ENCODE data around the gene METTL27.

METTL27 gene

DNA sequence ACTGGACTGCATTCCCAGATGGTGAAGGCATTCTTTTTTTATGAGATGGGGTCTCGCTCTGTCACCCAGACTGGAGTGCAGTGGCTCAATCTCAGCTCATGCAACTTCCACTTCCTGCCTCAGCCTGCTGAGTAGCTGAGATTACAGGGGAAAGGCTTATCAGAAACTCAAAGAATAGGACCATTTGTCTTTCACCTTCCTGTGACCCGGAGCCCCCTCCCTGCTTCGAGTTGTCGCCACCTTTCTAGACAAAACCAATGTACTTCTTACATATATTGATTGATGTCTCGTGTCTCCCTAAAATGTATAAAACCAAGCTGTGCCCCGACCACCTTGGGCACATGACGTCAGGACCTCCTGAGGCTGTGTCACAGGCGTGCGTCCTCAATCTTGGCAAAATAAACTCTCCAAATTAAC lies 1.8 kb upstream of the METTL27 start:
- Histone ChIP-seq H3K4ac (ENCODE audit: low read depth in 1 of 2, low read length in 2 of 2) (no peak overlapping the region), H3K4me3 (ENCODE audit: insufficient read depth in 1 of 2, low read depth in 1 of 2, low read length in 2 of 2) (no peak overlapping the region), H2BK15ac (ENCODE audit: low read depth, poor library complexity, severe bottlenecking) (no peak overlapping the region), H2BK5ac (ENCODE audit: low read depth, low read length, poor library complexity, severe bottlenecking) (no peak overlapping the region), H2BK12ac (ENCODE audit: low read length in 2 of 2) (no peak overlapping the region), H3K4me2 (ENCODE audit: low read length, poor library complexity, severe bottlenecking) (no peak overlapping the region), H3K36me3 (ENCODE audit: control insufficient read depth in 1 of 2, insufficient read depth in 2 of 2, low read depth in 1 of 2, low read length in 2 of 2) (peaks cover 0 to 11% of the 10 kb centered on the region in 2 experiments), H3K4me1 (ENCODE audit: control insufficient read depth, insufficient read depth, low read depth, low read length) (peaks cover 20% of the 10 kb centered on the region), H3K23ac (ENCODE audit: low read length in 2 of 2) (no peak overlapping the region), H3K14ac (ENCODE audit: low read length in 2 of 2) (no peak overlapping the region), H3K27me3 (ENCODE audit: control insufficient read depth in 1 of 2, insufficient read depth in 1 of 2, low read length in 2 of 2) (no peaks in the 10 kb centered on the region), H4K91ac (ENCODE audit: low read length) (no peak overlapping the region), H3K18ac (ENCODE audit: low read depth in 1 of 2, low read length in 2 of 2) (no peak overlapping the region), H2AK5ac (ENCODE audit: low read length, severe bottlenecking) (no peak overlapping the region), H2AFZ (ENCODE audit: low read depth, low read length) (no peak overlapping the region), H3K79me1 (replicated peaks; ENCODE audit: low read length, poor library complexity, severe bottlenecking) (peaks cover 8% of the 10 kb centered on the region), H3K9me3 (ENCODE audit: control insufficient read depth, low read length) (no peaks in the 10 kb centered on the region), H3K9ac (ENCODE audit: low read length) (peak overlapping the region; percentile 68), H3K27ac (ENCODE audit: low read length, poor library complexity, severe bottlenecking) (no peak overlapping the region), H4K8ac (ENCODE audit: low read length) (no peak overlapping the region), H2BK120ac (ENCODE audit: low read depth, low read length) (no peak overlapping the region)
- no peak for DNase-seq
- WGBS, result 53% methylated on average over 9 of the region's 9 CpGs

DNA sequence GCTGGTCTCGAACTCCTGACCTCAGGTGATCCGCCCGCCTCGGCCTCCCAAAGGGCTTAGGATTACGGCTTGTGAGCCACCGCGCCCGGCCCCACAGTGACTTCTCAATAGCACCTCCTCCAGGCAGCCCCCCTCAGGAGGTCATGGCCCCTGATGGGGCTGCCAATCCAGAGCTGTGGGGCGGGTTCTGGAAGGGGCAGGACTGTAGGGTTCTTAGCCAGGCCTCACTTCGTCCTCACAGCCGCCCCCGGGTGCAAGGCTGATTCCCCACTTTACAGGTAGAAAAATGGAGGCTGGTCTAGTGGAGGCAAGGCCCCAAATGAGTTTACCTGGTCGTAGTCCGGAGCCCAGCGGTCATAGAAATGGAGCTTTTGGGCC lies 638 bp downstream of the METTL27 start:
- Histone ChIP-seq H3K4ac (ENCODE audit: low read depth in 1 of 2, low read length in 2 of 2) (peak overlapping the region in 1 of 2 experiments; percentile 51), H2BK5ac (ENCODE audit: low read depth, low read length, poor library complexity, severe bottlenecking) (peak overlapping the region; percentile 35), H2AK5ac (ENCODE audit: low read length, severe bottlenecking) (peak overlapping the region; percentile 85), H3K36me3 (ENCODE audit: control insufficient read depth in 1 of 2, insufficient read depth in 2 of 2, low read depth in 1 of 2, low read length in 2 of 2) (peaks cover 0 to 11% of the 10 kb centered on the region in 2 experiments), H2BK15ac (ENCODE audit: low read depth, poor library complexity, severe bottlenecking) (no peak overlapping the region), H2BK120ac (ENCODE audit: low read depth, low read length) (no peak overlapping the region), H3K79me1 (replicated peaks; ENCODE audit: low read length, poor library complexity, severe bottlenecking) (peaks cover 8% of the 10 kb centered on the region), H4K8ac (ENCODE audit: low read length) (peak overlapping the region; percentile 98), H3K9me3 (ENCODE audit: control insufficient read depth, low read length) (no peaks in the 10 kb centered on the region), H3K4me2 (ENCODE audit: low read length, poor library complexity, severe bottlenecking) (peak overlapping the region; percentile 69), H3K9ac (ENCODE audit: low read length) (peak overlapping the region; percentile 91), H3K27ac (ENCODE audit: low read length, poor library complexity, severe bottlenecking) (no peak overlapping the region), H4K91ac (ENCODE audit: low read length) (no peak overlapping the region), H2BK12ac (ENCODE audit: low read length in 2 of 2) (no peak overlapping the region), H3K4me1 (ENCODE audit: control insufficient read depth, insufficient read depth, low read depth, low read length) (peaks cover 16% of the 10 kb centered on the region), H3K23ac (ENCODE audit: low read length in 2 of 2) (no peak overlapping the region), H3K27me3 (ENCODE audit: control insufficient read depth in 1 of 2, insufficient read depth in 1 of 2, low read length in 2 of 2) (no peaks in the 10 kb centered on the region), H3K18ac (ENCODE audit: low read depth in 1 of 2, low read length in 2 of 2) (peak overlapping the region; percentile 13 to 58), H3K4me3 (ENCODE audit: insufficient read depth in 1 of 2, low read depth in 1 of 2, low read length in 2 of 2) (peak overlapping the region; percentile 67 to 81), H2AFZ (ENCODE audit: low read depth, low read length) (no peak overlapping the region), H3K14ac (ENCODE audit: low read length in 2 of 2) (no peak overlapping the region)
- DNase-seq, result no peak
- 73% methylated on average over 15 of the region's 15 CpGs for WGBS

DNA sequence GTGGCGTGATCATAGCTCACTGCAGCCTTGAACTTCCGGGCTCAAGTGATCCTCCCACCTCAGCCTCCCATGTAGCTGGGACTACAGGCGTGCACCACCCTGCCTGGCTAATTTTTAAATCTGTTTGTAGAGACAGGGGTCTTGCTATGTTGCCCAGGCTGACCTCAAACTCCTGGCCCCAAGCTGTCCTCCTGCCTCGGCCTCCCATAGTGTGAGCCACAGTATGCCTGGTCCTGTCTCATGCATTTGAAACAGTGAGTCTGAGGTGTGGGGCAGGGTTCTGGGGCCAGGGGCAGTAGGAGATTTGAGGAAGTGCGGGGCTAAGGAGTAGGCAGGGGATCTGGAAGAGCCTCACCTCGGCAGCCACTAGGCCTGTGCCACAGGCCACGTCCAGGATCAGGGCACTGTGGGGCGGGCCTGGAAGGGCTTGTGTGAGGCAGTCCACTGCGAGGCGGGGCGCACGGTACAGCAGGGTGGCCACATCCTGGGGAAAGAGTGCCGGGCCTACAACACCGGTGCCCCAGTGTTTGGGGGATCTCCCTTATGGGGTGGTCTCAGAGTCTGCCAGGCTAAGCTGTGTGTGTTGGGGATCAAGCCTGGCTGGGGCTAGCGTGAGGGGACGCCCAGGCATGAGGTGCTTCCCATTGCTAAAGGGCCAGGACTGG lies 1.5 kb downstream of the METTL27 start:
- peak overlapping the region in 1 of 2 experiments; percentile 23 for H2BK12ac ChIP-seq (ENCODE audit: low read length in 2 of 2)
- no peak overlapping the region for H2BK15ac ChIP-seq (ENCODE audit: low read depth, poor library complexity, severe bottlenecking)
- DNase-seq, result no peak
- H2AFZ ChIP-seq (ENCODE audit: low read depth, low read length), result no peak overlapping the region
- no peak overlapping the region for H3K4ac ChIP-seq (ENCODE audit: low read depth in 1 of 2, low read length in 2 of 2)
- peaks cover 8% of the 10 kb centered on the region for H3K79me1 ChIP-seq (replicated peaks; ENCODE audit: low read length, poor library complexity, severe bottlenecking)
- peak overlapping the region; percentile 59 for H4K8ac ChIP-seq (ENCODE audit: low read length)
- no peaks in the 10 kb centered on the region for H3K27me3 ChIP-seq (ENCODE audit: control insufficient read depth in 1 of 2, insufficient read depth in 1 of 2, low read length in 2 of 2)
- no peak overlapping the region for H3K4me2 ChIP-seq (ENCODE audit: low read length, poor library complexity, severe bottlenecking)
- no peak overlapping the region for H3K27ac ChIP-seq (ENCODE audit: low read length, poor library complexity, severe bottlenecking)
- peaks cover 0 to 11% of the 10 kb centered on the region in 2 experiments for H3K36me3 ChIP-seq (ENCODE audit: control insufficient read depth in 1 of 2, insufficient read depth in 2 of 2, low read depth in 1 of 2, low read length in 2 of 2)
- peaks cover 16% of the 10 kb centered on the region for H3K4me1 ChIP-seq (ENCODE audit: control insufficient read depth, insufficient read depth, low read depth, low read length)
- no peak overlapping the region for H3K14ac ChIP-seq (ENCODE audit: low read length in 2 of 2)
- WGBS, result 97% methylated on average over 16 of the region's 16 CpGs
- H2AK5ac ChIP-seq (ENCODE audit: low read length, severe bottlenecking), result peak overlapping the region; percentile 6
- H3K23ac ChIP-seq (ENCODE audit: low read length in 2 of 2), result no peak overlapping the region
- no peak overlapping the region for H3K18ac ChIP-seq (ENCODE audit: low read depth in 1 of 2, low read length in 2 of 2)
- H3K9ac ChIP-seq (ENCODE audit: low read length), result peak overlapping the region; percentile 91
- no peak overlapping the region for H2BK120ac ChIP-seq (ENCODE audit: low read depth, low read length)
- no peak overlapping the region for H4K91ac ChIP-seq (ENCODE audit: low read length)
- H2BK5ac ChIP-seq (ENCODE audit: low read depth, low read length, poor library complexity, severe bottlenecking), result no peak overlapping the region
- peak overlapping the region in 1 of 2 experiments; percentile 81 for H3K4me3 ChIP-seq (ENCODE audit: insufficient read depth in 1 of 2, low read depth in 1 of 2, low read length in 2 of 2)
- no peaks in the 10 kb centered on the region for H3K9me3 ChIP-seq (ENCODE audit: control insufficient read depth, low read length)

DNA sequence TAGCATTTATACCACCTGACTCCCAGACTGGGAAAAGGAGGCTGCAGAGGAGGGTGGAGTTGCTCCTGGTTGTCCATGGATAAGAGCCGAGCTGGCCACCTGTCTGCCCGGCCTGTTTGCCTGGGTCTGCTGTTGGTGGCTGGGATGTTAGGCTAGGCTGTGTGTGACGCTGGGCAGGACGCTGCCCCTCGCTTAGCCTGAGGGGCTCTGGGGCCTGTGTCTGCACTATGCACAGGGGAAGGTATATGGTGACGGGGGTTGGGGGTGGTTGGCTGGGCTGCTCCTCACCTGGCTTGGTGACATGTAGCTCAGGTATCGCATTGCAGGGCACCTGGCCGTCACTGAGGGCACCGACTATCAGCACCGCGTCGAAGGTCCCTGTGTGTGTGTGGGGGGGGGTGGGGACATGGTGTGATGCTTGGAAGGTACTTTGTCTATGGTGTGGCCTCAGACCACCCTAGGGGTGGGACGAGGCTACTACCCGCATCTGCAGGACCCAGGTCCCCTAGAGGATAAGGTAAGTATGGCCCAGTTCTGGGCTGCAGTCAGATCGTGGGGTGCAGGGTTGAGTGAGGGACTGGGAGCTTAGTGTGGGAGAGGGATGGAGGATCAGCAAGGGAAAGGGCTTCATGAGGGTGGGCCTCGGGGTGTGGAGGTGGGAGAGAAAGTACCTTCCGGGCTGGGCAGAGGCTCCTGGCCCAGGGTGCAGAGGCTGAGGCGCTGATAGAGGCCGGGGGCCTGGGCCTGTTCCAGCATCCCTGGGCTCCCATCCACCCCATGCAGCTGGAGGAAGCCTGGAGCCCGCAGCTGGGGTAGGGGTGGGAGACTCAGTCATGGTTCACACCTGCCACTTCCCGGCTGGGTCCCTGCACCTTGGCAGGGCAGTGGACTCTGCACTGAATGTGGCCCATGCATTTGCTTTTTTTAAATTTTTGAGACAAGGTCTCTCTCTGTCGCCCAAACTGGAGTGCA lies 2.3 kb downstream of the METTL27 start:
- Histone ChIP-seq H3K14ac (ENCODE audit: low read length in 2 of 2) (no peak overlapping the region), H2BK12ac (ENCODE audit: low read length in 2 of 2) (no peak overlapping the region), H3K4me3 (ENCODE audit: insufficient read depth in 1 of 2, low read depth in 1 of 2, low read length in 2 of 2) (no peak overlapping the region), H3K27ac (ENCODE audit: low read length, poor library complexity, severe bottlenecking) (no peak overlapping the region), H3K4ac (ENCODE audit: low read depth in 1 of 2, low read length in 2 of 2) (no peak overlapping the region), H3K18ac (ENCODE audit: low read depth in 1 of 2, low read length in 2 of 2) (no peak overlapping the region), H3K36me3 (ENCODE audit: control insufficient read depth in 1 of 2, insufficient read depth in 2 of 2, low read depth in 1 of 2, low read length in 2 of 2) (peaks cover 0 to 11% of the 10 kb centered on the region in 2 experiments), H3K9ac (ENCODE audit: low read length) (no peak overlapping the region), H3K9me3 (ENCODE audit: control insufficient read depth, low read length) (no peaks in the 10 kb centered on the region), H3K79me1 (replicated peaks; ENCODE audit: low read length, poor library complexity, severe bottlenecking) (peaks cover 8% of the 10 kb centered on the region), H3K4me2 (ENCODE audit: low read length, poor library complexity, severe bottlenecking) (no peak overlapping the region), H3K4me1 (ENCODE audit: control insufficient read depth, insufficient read depth, low read depth, low read length) (peaks cover 16% of the 10 kb centered on the region), H2AFZ (ENCODE audit: low read depth, low read length) (no peak overlapping the region), H3K23ac (ENCODE audit: low read length in 2 of 2) (no peak overlapping the region), H4K91ac (ENCODE audit: low read length) (no peak overlapping the region), H2BK120ac (ENCODE audit: low read depth, low read length) (no peak overlapping the region), H2AK5ac (ENCODE audit: low read length, severe bottlenecking) (no peak overlapping the region), H3K27me3 (ENCODE audit: control insufficient read depth in 1 of 2, insufficient read depth in 1 of 2, low read length in 2 of 2) (no peaks in the 10 kb centered on the region), H2BK15ac (ENCODE audit: low read depth, poor library complexity, severe bottlenecking) (no peak overlapping the region), H2BK5ac (ENCODE audit: low read depth, low read length, poor library complexity, severe bottlenecking) (no peak overlapping the region), H4K8ac (ENCODE audit: low read length) (no peak overlapping the region)
- DNase-seq, result no peak
- WGBS, result 93% methylated on average over 22 of the region's 22 CpGs
